HUES6 (cell line): Measurements from ENCODE around the gene TXNL4A.
"Not testable (repeated sequence)": the region's sequence is repeated elsewhere in the genome, so short reads cannot be mapped to it uniquely, and the experiment has no call there.

Experiments used
- H3K27ac ChIP-seq: 2 replicates; pipeline ENCODE4 v1.7.0; 2013; ENCODE audit warnings: low read depth, mild to moderate bottlenecking, low read length, inconsistent platforms
- H3K27me3 ChIP-seq: 2 replicates; pipeline ENCODE4 v1.6.1; 2013; ENCODE audit warnings: low read length; ENCODE audit not compliant: control insufficient read depth, insufficient read depth
- H3K36me3 ChIP-seq: 2 replicates; pipeline ENCODE4 v1.6.1; 2013; ENCODE audit warnings: low read length; ENCODE audit not compliant: control insufficient read depth, insufficient read depth
- H3K4me1 ChIP-seq: 2 replicates; pipeline ENCODE4 v1.6.1; 2013; ENCODE audit warnings: low read length; ENCODE audit not compliant: control insufficient read depth, insufficient read depth
- H3K4me3 ChIP-seq: 2 replicates; pipeline ENCODE4 v1.5.1; 2013; ENCODE audit warnings: low read depth, low read length
- H3K9ac ChIP-seq: one replicate; pipeline ENCODE4 v1.6.1; 2013; ENCODE audit warnings: mild to moderate bottlenecking, low read length
- H3K9me3 ChIP-seq: 2 replicates; pipeline ENCODE4 v1.6.1; 2013; ENCODE audit warnings: low read depth, low read length; ENCODE audit not compliant: control insufficient read depth, insufficient read depth

The TXNL4A gene

DNA sequence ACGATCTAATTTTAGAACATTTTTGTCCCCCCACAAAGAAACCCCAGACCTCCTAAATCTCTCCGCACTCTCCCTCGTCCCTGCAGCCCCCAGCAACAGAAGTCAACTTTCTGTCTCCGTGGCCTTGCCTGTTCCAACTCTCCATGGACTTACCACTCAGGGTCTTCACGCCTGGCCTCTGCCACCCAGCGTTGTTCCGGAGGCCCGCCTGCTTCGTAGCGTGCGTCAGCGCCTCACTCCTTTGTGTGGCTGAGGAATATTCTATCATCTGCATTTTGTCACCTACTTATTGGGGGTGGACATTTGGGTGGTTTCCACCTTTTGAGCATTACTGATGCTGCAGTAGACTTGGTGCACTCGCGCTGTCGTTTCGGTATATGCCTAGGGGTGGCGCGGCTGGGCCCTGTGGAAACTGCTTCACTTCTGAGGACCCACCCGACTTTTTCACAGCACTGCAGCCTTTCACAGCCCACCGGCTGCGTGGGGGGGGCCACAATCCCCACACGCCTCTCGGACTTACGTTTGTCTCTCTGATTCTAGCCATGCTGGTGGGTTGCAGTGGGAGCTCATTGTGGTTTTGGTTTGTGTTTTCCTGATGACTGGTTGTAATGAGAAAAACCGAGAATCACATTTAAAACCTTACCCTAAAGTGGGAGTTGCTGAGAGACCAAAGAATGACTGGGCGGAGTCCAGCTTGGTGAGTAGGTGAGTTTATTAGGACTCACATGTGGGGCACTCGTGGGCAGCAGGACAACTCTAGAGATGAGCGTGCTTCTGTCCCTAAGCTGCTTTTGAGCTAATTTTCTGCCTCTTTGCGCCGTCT lies 25.3 kb downstream of the TXNL4A start:
- peaks cover 37% of the 10 kb centered on the region for H3K4me1 ChIP-seq
- no peaks in the 10 kb centered on the region for H3K36me3 ChIP-seq
- H3K27me3 ChIP-seq = peaks cover 75% of the 10 kb centered on the region
- H3K9ac ChIP-seq = no peak overlapping the region
- H3K9me3 ChIP-seq = no peaks in the 10 kb centered on the region
- H3K4me3 ChIP-seq = no peak overlapping the region
- no peak overlapping the region for H3K27ac ChIP-seq

- Histone ChIP-seq H3K27ac (no peak overlapping the region), H3K4me1 (peaks cover 37% of the 10 kb centered on the region), H3K9me3 (no peaks in the 10 kb centered on the region), H3K36me3 (no peaks in the 10 kb centered on the region), H3K27me3 (peaks cover 76% of the 10 kb centered on the region), H3K9ac (no peak overlapping the region), H3K4me3 (no peak overlapping the region)
Observed at GRCh38 chr18:79962311-79962710, 26.1 kb downstream of the TXNL4A start.

GRCh38 chr18:79961527-79962291 lies 26.7 kb downstream of the TXNL4A start:
- Histone ChIP-seq H3K27me3 (peaks cover 79% of the 10 kb centered on the region), H3K4me1 (peaks cover 37% of the 10 kb centered on the region), H3K4me3 (peak overlapping the region; percentile 12; the same call in 1 of the 2 replicates), H3K9ac (peak overlapping the region; percentile 29), H3K9me3 (no peaks in the 10 kb centered on the region), H3K27ac (no peak overlapping the region), H3K36me3 (no peaks in the 10 kb centered on the region)

GRCh38 chr18:79960921-79961526 lies 27.3 kb downstream of the TXNL4A start:
- H3K27ac ChIP-seq = no peak overlapping the region
- peaks cover 37% of the 10 kb centered on the region for H3K4me1 ChIP-seq
- H3K9ac ChIP-seq = peak overlapping the region; percentile 29
- peaks cover 85% of the 10 kb centered on the region for H3K27me3 ChIP-seq
- H3K9me3 ChIP-seq = no peaks in the 10 kb centered on the region
- H3K36me3 ChIP-seq = no peaks in the 10 kb centered on the region
- peak overlapping the region; percentile 42 for H3K4me3 ChIP-seq

GRCh38 chr18:79960161-79960801 lies 28.1 kb downstream of the TXNL4A start:
- Histone ChIP-seq H3K27me3 (peaks cover 89% of the 10 kb centered on the region), H3K4me1 (peaks cover 34% of the 10 kb centered on the region), H3K4me3 (peak overlapping the region; percentile 42)
- not testable (repeated sequence) for H3K9me3 ChIP-seq, H3K27ac ChIP-seq, H3K36me3 ChIP-seq, H3K9ac ChIP-seq

DNA sequence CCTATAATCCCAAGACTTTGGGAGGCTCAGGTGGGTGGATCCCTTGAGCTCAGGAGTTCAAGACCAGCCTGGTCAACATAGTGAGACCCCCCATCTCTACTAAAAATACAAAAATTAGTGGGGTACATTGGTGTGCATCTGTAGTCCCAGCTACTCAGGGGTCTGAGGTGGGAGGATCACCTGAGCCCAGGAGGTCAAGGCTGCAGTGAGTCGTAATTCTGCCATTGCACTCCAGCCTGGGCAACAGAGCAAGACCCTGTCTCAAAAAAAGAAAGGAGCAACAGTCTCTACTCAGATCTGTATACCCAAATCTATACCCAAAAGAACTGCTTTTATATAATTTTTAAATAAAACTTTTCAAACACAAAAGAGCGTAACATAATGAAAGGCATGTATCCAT lies 29.4 kb downstream of the TXNL4A start:
- Histone ChIP-seq H3K4me3 (no peak overlapping the region), H3K4me1 (peaks cover 31% of the 10 kb centered on the region), H3K27me3 (peaks cover 89% of the 10 kb centered on the region), H3K36me3 (no peaks in the 10 kb centered on the region), H3K9me3 (no peaks in the 10 kb centered on the region), H3K27ac (no peak overlapping the region), H3K9ac (no peak overlapping the region)

GRCh38 chr18:79956276-79956675 lies 32.1 kb downstream of the TXNL4A start:
- H3K4me3 ChIP-seq = no peak overlapping the region
- H3K9me3 ChIP-seq = no peaks in the 10 kb centered on the region
- H3K9ac ChIP-seq = no peak overlapping the region
- peaks cover 24% of the 10 kb centered on the region for H3K4me1 ChIP-seq
- H3K36me3 ChIP-seq = no peaks in the 10 kb centered on the region
- peaks cover 84% of the 10 kb centered on the region for H3K27me3 ChIP-seq
- H3K27ac ChIP-seq = no peak overlapping the region

GRCh38 chr18:79955302-79956075 lies 32.9 kb downstream of the TXNL4A start:
- no peaks in the 10 kb centered on the region for H3K36me3 ChIP-seq
- H3K4me3 ChIP-seq = no peak overlapping the region
- H3K9ac ChIP-seq = no peak overlapping the region
- peaks cover 18% of the 10 kb centered on the region for H3K4me1 ChIP-seq
- H3K9me3 ChIP-seq = no peaks in the 10 kb centered on the region
- peaks cover 80% of the 10 kb centered on the region for H3K27me3 ChIP-seq
- H3K27ac ChIP-seq = no peak overlapping the region

DNA sequence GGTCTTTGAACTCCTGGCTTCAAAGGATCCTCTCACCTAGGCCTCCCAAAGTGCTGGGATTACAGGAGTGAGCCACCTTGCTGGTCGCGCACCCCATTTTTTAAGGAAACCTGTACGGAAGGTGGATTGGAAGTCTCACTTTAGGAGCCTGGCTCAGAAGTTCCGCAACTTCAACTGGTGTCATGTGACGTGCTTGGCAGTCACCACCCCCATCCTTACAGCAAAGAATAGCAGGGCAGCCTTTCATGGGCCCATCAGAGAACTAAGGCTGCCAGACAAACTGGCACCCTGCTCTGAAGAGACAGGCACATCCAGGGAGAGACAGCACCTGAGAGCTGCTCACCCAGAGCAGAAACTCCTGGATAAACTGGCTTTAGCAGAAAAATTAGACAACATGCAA lies 33.6 kb downstream of the TXNL4A start:
- Histone ChIP-seq H3K9ac (no peak overlapping the region), H3K36me3 (no peaks in the 10 kb centered on the region), H3K9me3 (no peaks in the 10 kb centered on the region), H3K27me3 (peaks cover 80% of the 10 kb centered on the region), H3K27ac (no peak overlapping the region), H3K4me1 (peaks cover 17% of the 10 kb centered on the region), H3K4me3 (no peak overlapping the region)

- peaks cover 11% of the 10 kb centered on the region for H3K4me1 ChIP-seq
- no peaks in the 10 kb centered on the region for H3K9me3 ChIP-seq
- no peak overlapping the region for H3K27ac ChIP-seq
- H3K36me3 ChIP-seq = no peaks in the 10 kb centered on the region
- no peak overlapping the region for H3K9ac ChIP-seq
- H3K4me3 ChIP-seq = no peak overlapping the region
- peaks cover 77% of the 10 kb centered on the region for H3K27me3 ChIP-seq
Observed at GRCh38 chr18:79953971-79954651, 34.3 kb downstream of the TXNL4A start.
